ENCODE data around the gene ATG4C.
"Not testable (repeated sequence)": the region's sequence is repeated elsewhere in the genome, so short reads cannot be mapped to it uniquely, and the experiment has no call there.

DNA sequence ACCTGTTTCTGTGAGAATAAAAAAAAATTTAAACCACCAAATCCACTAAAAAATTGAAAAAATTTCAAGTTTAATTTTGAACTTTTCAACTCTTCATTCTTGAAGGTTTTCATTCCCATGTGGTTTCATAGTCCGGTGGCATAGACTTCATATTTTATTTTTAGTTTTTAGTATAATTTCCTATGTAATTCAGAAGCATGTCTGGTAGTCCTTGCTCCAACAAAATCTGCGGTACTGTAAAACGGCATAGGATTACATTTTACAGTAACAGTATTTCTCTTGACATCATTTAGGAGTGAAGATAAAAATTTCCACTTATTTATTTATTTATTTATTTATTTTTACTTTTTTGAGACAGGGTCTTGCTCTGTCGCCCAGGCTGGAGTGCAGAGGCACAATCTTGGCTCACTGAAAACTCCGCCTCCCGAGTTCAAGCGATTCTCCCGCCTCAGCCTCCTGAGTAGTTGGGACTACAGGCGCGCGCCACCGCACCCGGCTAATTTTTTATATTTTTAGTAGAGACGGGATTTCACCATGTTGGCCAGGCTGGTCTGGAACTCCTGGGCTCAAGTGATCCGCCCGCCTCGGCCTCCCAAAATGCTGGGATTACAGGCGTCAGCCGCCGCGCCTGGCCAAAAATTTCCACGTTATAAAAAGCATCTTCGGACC, 1.3 kb upstream of the ATG4C start:
- not testable (repeated sequence) for TF ChIP-seq CTCF, POLR2A (IDR thresholded peaks at IDR 0.05)

Data from ovary (tissue), 3 donors.